Inflammatory macrophage treated with lipopolysaccharide for 1 hour (primary cell): ENCODE results near the gene PLEKHA4.

Source experiments
- DNase-seq, 2 donors: peaks; one replicate each; pipeline ENCODE4 v3.0.0-alpha.2; 2020 to 2022

The PLEKHA4 gene

DNA sequence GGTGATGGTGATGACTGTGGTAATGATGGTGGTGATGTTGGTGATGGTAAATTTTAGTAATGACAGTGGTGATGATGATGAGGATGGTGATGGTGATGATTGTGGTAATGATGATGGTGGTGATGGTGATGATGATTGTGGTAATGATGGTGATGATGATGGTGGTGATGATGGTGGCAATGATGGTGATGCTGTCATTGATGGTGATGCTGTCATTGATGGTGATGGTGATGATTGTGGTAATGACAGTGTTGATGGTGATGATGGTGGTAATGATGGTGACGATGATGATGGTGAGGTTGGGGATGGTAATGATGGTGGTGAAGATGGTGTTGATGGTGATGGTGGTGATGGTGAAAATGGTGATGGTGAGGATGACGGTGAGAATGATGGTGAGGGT, 45.9 kb downstream of the PLEKHA4 start:
- DNase-seq: no peak

GRCh38 chr19:48821633-48822032, 46.8 kb downstream of the PLEKHA4 start:
- DNase-seq: no peak

DNA sequence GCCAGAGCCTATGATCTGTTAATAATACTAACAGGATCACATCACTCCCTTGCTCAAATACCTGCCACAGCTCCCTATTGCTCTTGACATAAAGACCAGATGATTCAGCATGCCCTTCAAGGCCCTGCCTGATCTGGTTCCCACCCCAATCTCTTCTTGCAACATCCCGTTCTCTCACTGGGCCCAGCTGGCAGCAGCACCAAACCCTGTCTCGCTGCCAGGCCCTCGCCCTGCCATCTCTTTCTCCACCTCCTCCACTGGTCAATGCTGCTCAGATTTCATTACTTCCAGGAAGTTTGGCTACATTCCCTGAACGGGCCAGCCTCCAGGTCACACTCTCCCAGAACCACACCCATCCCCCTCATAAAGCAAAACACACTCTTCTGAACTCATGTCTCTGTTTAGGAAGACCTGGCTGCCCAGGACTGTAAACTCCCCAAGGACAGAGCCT, 49.0 kb downstream of the PLEKHA4 start:
- DNase-seq: no peak

DNA sequence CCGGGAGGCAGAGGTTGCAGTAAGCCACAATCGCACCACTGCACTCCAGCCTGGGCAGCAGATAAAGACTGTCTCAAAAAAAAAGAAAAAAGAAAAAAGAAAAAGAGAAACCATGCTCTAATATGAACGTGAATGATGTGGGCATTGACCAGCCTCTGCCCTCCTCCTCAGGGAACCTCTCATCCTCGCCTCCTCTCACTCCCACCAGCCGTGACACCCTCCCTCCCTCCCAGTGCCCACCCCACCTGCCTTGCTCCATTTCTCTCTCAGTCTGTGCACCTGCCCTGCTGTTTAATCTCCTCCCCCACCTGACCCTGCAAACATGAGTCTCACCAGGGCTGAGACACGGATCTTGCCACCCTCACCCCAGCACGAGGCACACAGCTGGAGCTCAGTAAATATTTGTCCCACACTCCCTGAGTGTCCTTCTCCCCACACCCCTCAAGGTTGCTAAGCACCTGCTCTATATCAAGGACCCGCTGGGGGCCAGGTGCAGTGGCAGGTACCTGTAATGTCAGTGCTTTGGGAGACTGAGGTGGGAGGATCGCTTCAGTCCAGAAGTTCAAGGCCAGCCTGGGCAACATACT, 50.1 kb downstream of the PLEKHA4 start:
- DNase-seq: no peak

DNA sequence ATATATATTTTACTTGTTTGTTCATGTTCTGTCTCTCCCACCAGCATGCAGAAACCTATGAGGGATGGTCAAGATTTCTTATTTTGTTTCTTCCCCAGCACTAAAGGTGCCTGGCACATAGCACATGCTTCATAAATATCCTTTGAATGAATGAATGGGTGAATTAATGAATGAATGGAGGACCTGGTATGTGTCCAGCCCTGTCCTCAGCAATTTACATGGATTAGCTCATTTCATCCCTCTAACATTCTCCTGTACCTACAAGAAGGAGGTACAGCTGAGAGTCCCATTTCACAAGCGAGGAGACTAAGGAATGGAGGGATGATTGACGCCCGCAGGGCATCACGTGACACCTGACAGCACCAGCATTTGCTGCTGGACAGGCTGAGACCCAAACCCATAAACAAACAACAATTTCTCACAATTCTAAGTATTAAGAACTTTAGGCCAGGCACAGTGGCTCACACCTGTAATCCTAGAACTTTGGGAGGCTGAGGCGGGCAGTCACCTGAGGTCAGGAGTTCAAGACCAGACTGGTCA, 50.8 kb downstream of the PLEKHA4 start:
- no peak for DNase-seq

- no peak for DNase-seq
Observed at GRCh38 chr19:48815870-48816501, 52.4 kb downstream of the PLEKHA4 start.

DNA sequence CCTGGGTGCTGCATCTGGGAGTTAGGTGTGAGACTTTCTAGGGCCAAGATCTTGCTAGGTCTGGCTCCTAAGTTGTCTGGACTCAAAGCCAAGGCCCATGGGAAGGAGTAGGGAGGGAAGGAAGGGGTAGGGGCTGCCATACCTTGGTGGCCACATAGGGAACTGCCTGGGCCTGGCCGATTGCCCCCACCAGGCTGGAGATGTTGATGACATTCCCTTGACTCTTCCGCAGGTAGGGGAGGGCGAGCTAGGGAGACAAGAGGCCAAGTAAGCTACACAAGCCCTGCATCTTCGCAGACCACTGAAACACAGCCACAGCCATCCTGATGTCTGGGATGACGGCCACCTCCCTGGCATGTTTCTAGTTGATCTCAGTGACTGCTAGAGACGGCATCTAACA, 53.5 kb downstream of the PLEKHA4 start:
- no peak for DNase-seq

GRCh38 chr19:48813123-48813913, 55.1 kb downstream of the PLEKHA4 start:
- no peak for DNase-seq

- DNase-seq: peak; percentile 41 to 53
Observed at GRCh38 chr19:48812094-48812929, 56.1 kb downstream of the PLEKHA4 start.

- no peak for DNase-seq
Observed at GRCh38 chr19:48810151-48810550, 58.3 kb downstream of the PLEKHA4 start.

DNA sequence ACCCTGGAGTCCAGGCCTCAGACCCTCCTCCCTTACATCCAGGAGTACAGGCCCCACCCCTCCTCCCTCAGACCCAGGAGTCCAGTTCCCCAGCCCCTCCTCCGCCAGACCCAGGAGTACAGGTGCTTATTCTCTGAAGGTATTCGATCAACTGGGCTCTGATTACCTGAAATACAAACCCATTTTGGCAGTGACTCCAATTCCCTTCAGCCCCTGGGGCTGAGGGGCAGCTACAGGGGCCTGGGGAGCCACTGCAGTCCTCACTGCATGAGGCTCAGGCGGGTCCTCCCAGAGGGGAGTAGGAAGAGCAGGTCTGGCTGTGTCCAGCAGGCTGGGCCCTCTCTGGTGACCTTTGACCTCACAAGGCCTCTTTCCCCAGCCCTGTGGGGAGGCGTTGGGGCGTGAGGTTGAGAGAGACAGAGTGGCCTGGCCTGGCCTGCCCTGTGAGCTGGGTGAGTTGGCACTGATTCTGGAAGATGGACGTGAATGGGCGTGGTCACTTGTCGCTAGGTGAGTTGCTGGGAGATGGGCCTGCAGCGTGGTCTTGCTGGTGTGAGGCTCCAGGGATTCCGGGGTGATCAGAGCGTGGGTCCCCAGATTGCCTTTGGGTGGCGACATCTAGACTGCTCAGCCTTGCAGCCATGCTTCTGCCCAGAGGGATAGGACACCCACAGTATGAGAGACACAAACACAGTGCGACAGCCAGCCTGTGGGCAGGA, 60.7 kb downstream of the PLEKHA4 start:
- DNase-seq: no peak

- no peak for DNase-seq
Observed at GRCh38 chr19:48806818-48807589, 61.4 kb downstream of the PLEKHA4 start.

DNA sequence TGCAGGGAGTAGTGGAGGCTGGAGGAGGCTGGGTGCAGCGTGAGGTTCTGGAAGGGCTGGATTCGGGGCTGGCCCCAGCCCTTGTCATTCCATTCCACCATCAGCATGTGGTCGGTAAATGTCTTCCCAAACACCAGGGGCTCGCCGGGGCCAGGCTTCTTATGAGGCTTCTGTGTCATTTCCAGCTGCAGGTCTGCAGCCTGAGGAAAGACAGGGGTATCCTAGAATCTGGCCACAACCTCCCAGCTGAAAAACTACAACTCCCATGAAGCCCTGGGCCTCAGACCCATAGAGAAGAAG, 61.9 kb downstream of the PLEKHA4 start:
- DNase-seq: peak; percentile 29 to 45

- no peak for DNase-seq
Observed at GRCh38 chr19:48805452-48805851, 63.0 kb downstream of the PLEKHA4 start.

DNA sequence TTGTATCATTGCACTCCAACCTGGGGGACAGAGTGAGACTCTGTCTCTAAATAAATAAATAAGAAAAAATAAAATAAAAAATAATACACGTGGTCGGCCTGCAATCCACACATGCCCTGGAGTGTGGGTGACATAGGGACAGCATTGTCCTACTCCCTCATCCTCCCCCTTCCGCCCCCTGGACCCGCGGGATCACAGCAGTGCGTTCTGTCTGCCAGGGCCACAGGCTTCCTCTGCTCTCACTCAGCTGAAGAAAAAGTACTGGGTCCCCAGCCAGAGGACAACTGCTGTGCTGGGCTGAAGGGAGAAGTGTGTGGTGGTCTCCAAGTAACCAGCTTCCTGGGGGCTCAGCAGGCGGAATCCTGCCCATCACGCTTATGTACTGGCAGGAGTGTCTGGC, 63.9 kb downstream of the PLEKHA4 start:
- DNase-seq: no peak

GRCh38 chr19:48802623-48803022, 65.8 kb downstream of the PLEKHA4 start:
- DNase-seq: no peak

GRCh38 chr19:48799358-48800300, 68.8 kb downstream of the PLEKHA4 start:
- no peak for DNase-seq

DNA sequence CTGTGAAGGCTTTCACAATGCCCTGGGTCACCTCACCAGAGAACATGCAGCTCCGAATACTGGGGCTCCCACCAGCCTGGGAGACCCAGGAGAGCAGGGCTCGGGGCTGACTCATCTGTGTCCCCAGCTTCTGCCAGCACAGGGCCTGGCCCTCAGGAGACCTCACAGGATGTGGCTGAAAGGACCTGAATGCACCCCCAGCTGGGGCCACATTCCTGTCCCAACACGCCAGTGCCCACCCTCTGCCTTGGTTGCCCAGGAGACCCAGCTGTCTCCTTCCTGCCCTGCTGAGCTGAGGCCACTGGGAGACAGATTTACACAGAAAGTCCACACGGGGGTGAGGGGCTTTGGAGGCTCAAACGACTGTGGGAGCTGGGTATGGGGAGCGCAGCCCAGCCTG, 69.5 kb downstream of the PLEKHA4 start:
- no peak for DNase-seq

DNA sequence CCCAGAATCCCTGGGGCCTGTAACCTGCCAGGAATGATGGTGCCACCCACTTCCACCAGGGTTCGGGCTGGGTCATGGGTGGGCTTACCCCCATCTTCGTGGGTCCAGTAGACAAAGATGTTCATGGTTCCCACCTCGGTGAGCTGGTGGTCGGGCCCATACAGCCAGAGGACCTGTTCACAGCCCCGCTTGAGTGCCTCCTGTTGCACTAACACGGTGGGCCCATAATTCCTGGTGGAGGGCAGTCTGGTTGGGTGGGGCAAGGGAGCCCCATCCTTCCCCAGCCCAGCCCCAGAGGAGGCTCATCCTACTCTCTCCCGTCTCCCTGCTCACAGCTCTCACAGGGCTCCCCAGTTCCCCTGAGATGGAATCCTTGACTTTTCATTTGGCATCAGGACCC, 71.3 kb downstream of the PLEKHA4 start:
- no peak for DNase-seq

GRCh38 chr19:48796298-48797083, 71.9 kb downstream of the PLEKHA4 start:
- no peak for DNase-seq
